Mammary epithelial cell (primary cell): ENCODE results near the gene REV1.

ENCODE experiments used
- EZH2 ChIP-seq: IDR thresholded peaks from 2 replicates; pipeline ENCODE4 v1.6.1; 2012; ENCODE audit warnings: low read length, inconsistent platforms, borderline replicate concordance
- TF ChIP-seq, protein P1 (sequence below), 2 donors: IDR thresholded peaks in 1 of 2; conservative IDR thresholded peaks in 1 of 2; 2 replicates each; pipeline ENCODE4 v1.5.1; 2011 to 2012; ENCODE audit warnings: inconsistent platforms in 2 of 2, low read length in 2 of 2, mild to moderate bottlenecking in 2 of 2, control low read depth in 1 of 2, low read depth in 1 of 2; ENCODE audit not compliant: insufficient read depth in 1 of 2; ENCODE audit errors: extremely low read depth in 1 of 2

GRCh38 chr2:99436874-99437273 lies 52.9 kb downstream of the REV1 start:
- TF ChIP-seq, protein P1, sequence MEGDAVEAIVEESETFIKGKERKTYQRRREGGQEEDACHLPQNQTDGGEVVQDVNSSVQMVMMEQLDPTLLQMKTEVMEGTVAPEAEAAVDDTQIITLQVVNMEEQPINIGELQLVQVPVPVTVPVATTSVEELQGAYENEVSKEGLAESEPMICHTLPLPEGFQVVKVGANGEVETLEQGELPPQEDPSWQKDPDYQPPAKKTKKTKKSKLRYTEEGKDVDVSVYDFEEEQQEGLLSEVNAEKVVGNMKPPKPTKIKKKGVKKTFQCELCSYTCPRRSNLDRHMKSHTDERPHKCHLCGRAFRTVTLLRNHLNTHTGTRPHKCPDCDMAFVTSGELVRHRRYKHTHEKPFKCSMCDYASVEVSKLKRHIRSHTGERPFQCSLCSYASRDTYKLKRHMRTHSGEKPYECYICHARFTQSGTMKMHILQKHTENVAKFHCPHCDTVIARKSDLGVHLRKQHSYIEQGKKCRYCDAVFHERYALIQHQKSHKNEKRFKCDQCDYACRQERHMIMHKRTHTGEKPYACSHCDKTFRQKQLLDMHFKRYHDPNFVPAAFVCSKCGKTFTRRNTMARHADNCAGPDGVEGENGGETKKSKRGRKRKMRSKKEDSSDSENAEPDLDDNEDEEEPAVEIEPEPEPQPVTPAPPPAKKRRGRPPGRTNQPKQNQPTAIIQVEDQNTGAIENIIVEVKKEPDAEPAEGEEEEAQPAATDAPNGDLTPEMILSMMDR (conservative IDR thresholded peaks at IDR 0.05 in 1 of 2, IDR thresholded peaks at IDR 0.05 in 1 of 2; ENCODE audit: extremely low read depth in 1 of 2, insufficient read depth in 1 of 2, low read depth in 1 of 2, low read length in 2 of 2) = no peak
- TF ChIP-seq EZH2 = no peak
